ENCODE measurements around the gene GFOD2.

GRCh38 chr16:67720236-67720635 lies 1.1 kb upstream of the GFOD2 start:
- TF ChIP-seq CTCF (IDR thresholded peaks at IDR 0.05; ENCODE audit: control extremely low read depth in 1 of 3, insufficient read depth in 1 of 3, low read depth in 1 of 3, low read length in 3 of 3), result no peak
- TF ChIP-seq YY1 (IDR thresholded peaks at IDR 0.05; ENCODE audit: low read depth, low read length), result no peak
- TF ChIP-seq JUN (IDR thresholded peaks at IDR 0.05; ENCODE audit: low read depth, low read length), result no peak
- TF ChIP-seq RFX5 (IDR thresholded peaks at IDR 0.05; ENCODE audit: borderline replicate concordance, low read depth, low read length), result no peak
- no peak for TF ChIP-seq CHD1 (IDR thresholded peaks at IDR 0.05; ENCODE audit: low read depth, low read length)
- no peak for TF ChIP-seq NRF1 (IDR thresholded peaks at IDR 0.05; ENCODE audit: low read depth, low read length)
- TF ChIP-seq CBX5 (IDR thresholded peaks at IDR 0.05; ENCODE audit: low read depth, low read length), result no peak
- no peak for TF ChIP-seq KDM4A (IDR thresholded peaks at IDR 0.05; ENCODE audit: low read depth, low read length, severe bottlenecking)
- TF ChIP-seq GABPA (IDR thresholded peaks at IDR 0.05; ENCODE audit: borderline replicate concordance, insufficient read depth, low read length), result no peak

Measured in H1 (cell line).